HTR-8/SVneo (cell line): Measurements from ENCODE around the gene GRHL1.

ENCODE experiments used
- DNase-seq: peaks from one replicate; pipeline ENCODE4 v3.0.0; 2011; ENCODE audit warnings: low spot score, mixed read lengths; ENCODE audit not compliant: insufficient read length
- FAIRE-seq: peaks from 2 replicates; lab custom pipeline; 2011; peaks lifted over from hg19 to GRCh38; lab: Jason Lieb, UNC

The GRHL1 gene

DNA sequence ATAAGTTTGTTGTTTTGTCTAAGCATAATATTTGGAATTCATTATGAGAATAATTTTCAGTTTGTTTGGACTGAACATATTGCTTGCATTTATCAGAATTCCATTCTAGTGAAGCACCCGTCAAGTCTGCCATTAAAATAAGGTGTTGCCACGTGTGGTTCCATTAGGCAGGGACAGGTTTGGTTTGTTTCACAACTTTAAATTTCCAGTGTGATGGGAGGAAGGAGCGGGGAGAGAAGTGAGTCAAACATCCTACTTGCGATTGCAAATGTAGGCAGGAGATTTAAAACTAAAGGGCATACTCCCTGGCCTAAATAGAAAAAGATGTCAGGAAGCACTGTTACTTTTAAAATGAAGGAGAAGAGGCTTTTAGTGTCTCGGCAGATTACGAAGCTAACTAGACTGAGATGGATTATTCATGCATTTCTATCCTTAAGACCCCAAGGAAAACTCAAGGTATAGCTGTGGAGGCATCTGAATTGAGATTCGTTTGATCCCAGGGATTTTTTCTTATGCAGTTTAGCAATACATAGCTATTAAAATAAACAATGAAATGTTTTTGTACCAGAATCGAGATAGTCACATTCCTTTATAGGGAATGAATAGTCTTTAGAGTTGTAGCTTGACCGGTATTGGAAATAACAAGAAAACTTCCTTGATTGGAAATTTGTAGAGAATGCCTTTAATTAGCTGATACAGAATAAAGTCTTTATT lies 19.8 kb downstream of the GRHL1 start:
- DNase-seq, result no peak
- FAIRE-seq, result no peak

DNA sequence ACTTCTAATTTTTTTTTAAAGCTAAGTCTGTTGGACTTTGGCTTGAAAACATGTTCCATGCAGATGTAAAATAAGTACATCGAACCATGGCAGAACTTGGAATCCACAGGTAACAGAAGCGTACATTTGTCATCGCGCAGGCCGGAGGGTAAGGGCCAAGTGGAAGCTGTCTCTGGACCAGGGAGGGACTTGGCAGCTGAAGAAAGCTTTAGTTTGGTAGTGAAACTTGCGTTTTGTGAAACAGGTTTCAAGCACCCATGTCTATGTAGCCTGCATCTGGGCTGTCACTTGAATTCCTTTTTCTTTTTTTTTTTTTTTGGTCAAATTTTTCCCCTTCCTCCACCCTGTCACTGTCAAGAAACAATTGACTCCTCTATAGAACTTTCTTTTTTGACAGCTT lies 20.4 kb downstream of the GRHL1 start:
- FAIRE-seq (no peak), DNase-seq (no peak)

DNA sequence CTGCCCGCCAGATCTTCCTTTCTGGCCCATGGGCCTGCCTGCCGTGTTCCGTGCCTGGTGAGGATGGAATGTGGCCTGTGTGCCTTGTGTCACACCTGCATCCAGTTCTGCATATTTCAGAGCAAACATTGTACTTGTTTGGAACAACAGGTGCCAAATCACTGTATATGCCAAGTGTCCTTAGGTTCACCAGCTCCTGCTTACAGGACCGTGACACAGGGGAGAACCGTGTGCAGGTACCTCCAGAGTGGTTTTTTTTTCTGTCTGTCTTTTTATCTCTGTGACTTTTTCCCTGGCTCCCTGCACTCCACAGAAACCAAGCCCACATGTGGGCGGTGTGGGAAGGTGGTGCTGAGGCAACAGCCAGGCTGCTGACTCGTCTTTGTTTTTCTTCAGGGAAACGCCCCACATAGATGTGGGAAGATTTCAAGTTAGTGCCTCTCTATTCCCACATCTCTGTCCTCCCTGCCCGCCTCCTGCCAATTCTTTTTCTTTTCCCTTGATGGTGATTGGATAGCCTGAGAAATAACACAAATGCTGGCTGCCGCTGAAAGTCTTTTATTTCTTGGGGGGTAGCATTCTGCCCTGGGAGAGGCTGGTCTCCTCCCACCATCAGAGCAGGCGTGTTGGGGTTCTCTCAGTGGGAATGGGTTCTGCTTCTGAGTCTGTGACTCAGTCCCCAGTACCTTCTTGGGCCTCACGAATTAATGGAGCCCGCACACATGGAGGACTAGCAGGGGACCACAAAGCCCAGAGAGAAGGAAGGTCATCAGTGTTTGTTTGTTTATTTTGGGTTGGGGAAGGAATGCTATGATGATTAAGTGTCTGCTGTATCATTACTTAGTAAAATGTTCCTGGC lies 21.4 kb downstream of the GRHL1 start:
- FAIRE-seq, result no peak

DNA sequence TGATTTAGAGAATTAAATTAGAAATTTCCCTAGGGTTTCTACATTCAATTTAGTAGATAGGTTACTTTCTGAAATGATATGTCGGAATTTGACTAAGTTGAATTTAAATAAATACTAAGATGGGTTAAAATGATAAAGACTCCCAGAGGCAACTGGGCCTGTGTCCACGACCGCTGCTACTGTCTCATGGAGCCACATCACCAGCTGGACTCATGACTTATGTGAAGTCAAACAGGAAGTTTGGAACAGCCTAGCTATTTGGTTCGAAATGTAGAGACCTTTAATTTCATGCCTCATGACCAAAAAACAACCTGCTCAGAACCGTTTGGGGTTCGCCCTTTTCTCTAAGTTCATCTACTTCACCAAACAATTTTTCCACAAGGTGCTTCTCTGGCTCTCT lies 22.2 kb downstream of the GRHL1 start:
- FAIRE-seq, result no peak
- DNase-seq, result no peak

More for the DNA sequence above, 21.4 kb downstream of the GRHL1 start:
- no peak for DNase-seq

DNA sequence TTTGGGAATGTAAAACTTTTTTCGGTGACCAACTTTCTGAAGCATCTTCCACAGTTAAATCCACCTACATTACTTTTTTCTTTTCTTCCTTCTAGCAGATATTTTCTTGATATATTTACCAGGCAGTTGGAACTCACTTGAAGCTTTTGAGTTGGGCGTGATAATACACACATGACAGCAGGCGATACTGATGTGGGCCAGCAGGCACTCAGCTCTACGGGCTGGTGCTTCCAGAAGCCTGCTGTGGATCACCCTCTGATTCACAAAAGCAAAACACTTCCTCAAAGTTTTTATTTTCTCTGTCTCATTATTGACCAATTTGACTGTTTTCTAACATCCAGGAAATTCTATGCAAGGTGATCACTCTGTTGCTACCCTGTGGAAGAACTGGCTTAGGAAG lies 22.9 kb downstream of the GRHL1 start:
- FAIRE-seq, result no peak

DNA sequence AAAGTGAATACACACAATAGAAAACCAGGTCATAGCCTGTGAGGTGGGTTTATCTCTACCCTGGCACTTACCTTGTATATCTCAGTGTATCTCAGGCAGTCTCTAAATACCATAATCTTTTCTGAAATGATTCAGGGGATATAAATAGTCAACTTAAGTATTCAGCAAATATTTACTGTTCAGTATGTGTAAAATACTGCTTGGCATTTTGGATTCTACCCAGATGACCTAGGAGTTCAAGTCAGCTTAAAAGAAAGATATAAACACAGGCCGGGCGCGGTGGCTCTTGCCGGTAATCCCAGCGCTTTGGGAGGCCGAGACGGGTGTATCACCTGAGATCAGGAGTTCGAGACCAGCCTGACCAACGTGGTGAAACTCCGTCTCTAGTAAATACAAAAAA lies 23.8 kb downstream of the GRHL1 start:
- FAIRE-seq (no peak), DNase-seq (no peak)

More for the DNA sequence above, 22.9 kb downstream of the GRHL1 start:
- DNase-seq, result no peak

DNA sequence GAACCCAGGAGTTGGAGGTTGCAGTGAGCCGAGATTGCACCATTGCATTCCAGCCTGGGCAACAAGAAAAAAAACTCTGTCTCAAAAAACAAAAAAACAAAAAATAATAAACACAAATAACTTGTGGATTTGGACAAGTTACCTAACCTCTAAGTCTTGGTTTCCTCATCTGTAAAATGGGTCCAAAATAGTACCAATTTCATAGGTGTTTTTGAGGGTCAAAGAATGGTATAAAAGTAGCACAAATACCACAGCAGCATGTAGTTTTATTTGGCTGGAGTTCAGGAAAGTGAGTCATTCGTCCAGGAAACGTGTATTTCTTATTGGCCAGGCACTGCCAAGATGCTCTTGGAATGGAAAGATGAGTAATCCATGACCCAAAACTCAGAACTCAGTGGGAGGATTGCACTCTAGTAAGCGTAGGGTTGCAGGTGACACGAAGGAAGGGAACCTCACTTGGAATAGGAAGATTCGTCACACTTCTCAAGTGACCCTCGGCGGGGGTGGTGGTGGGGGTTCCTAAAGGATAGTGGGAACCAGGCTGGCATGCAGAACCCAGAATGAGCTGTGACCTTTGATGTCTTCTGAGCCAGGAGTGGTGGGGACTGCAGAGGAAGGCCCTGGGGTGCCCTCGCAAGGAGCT lies 24.4 kb downstream of the GRHL1 start:
- FAIRE-seq (peak; percentile 49), DNase-seq (peak; percentile 95)

DNA sequence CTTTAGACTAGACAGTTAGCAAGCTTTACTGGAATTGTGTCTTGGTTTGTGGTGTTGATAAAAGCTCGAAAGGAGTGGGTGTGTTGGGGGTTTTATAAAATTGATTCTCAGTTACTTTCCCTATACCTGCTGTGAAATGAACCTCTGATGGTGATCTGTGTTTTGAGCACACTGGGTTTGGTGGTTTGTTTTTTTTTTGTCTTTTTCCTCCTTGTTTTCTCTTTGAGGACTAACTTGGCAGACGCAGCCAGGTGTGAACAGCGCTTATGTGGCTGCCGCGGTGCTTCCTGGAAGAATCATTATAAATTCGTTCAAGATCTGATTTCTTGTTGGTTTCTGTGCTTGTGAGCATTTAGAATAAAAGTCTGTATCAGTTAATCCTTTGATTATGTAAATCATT lies 28.5 kb downstream of the GRHL1 start:
- FAIRE-seq (no peak), DNase-seq (no peak)

DNA sequence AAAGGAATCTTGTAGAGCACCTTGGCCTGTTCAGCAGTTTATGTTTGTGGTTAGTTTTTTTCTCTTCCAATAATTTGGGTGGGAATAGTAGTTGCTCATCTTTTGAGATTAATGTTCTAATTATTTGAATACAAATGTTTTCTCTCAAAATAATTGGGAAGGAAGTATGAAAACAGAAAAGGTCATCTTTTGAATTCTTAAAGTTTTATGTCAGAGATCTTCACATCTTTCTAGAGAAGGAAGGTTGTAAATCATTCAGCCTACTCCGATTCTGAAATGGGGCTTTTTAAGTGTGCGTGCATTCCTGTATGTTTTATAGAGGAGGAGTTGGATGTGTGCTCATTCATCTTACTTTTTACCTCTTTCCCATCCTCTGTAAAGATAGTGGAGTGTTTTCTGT lies 29.0 kb downstream of the GRHL1 start:
- no peak for FAIRE-seq
- DNase-seq, result peak; percentile 20

DNA sequence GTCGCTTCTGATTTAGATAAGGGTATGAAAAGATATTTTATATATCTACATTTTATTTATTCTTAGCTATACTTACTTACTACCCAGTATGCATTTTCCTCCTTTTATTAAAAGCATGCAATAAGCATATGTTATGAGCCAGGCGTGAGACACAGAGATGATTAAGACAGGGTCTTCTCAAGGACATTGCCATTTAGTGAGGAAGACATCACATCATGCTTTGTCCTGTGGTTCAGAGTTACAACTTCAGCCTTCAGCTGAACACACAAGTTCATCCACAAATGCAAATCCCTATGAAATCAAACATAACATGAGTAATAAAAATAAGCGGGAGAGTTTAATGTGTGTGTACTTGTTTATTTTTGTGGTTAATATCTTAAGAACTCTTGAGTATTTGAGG lies 30.2 kb downstream of the GRHL1 start:
- no peak for FAIRE-seq
- no peak for DNase-seq

DNA sequence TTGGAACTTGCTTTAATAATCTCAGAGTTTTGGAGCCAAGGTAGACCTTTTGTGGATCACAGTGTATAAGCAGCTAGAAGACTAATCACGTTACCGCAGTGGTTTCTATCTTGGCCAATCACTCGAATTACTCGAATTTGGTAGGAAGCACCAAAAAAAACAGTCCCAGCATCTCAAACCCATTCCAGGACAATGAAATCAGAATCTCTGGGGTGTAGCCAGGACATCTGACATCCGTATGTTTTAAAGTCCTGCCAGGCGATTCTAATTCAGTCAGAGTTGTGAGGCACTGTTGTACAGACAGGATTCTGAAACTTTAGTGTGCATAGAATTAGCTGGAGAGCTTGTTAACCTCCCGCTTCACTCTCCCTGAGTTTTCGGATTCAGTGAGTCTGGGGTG lies 30.8 kb downstream of the GRHL1 start:
- FAIRE-seq (no peak), DNase-seq (no peak)

DNA sequence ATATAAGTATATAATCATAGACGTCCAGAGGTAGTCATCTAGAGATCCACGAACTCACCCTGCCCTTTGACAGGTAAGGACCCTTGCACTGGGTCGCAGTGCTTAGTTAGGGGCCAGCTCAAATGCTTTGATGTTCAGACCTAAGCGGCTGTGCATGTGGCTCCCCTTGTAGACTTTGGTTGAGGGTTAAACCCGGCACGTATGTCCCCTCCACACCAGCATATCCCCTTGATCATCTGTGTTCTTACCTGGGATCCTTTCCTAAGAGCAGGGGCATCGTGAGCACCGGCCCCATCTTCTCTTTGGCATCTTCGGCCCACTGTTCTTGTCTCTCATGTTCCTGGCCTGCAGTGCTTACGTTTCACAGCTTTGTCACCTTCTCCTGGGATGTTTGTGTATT lies 31.4 kb downstream of the GRHL1 start:
- FAIRE-seq (no peak), DNase-seq (no peak)

DNA sequence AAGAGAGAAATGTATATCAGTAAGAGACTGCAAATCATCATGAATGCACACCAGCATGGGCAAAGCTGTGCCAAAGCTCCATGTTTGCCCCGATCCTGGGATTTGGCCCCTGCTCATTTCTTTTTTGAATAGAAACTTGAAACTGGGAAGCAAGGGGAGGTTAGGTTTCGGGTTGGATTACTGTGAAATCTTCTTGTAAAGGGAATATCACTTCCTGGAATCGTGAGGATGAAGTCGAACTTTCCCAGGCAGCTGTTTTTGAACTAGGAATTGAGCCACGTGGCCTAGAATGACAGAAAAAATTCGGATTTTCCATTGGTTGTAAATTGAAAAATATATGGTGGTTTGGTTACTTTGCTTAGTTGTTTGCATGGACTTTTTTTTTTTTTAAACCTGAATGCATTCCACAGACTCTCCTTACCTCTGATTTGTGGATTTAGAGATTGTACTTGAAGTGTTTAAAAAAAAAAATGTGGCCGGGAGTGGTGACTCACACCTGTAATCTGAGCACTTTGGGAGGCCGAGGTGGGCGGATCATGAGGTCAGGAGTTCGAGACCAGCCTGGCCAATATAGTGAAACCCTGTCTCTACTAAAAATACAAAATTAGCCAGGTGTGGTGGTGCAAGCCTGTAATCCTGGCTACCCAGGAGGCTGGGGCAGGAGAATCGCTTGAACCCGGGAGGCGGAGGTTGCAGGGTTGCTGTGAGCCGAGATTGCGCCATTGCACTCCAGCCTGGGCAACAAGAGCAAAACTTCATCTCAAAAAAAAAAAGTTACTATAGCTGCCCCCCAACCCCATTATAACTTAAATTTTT lies 32.1 kb downstream of the GRHL1 start:
- no peak for FAIRE-seq
- DNase-seq, result no peak

DNA sequence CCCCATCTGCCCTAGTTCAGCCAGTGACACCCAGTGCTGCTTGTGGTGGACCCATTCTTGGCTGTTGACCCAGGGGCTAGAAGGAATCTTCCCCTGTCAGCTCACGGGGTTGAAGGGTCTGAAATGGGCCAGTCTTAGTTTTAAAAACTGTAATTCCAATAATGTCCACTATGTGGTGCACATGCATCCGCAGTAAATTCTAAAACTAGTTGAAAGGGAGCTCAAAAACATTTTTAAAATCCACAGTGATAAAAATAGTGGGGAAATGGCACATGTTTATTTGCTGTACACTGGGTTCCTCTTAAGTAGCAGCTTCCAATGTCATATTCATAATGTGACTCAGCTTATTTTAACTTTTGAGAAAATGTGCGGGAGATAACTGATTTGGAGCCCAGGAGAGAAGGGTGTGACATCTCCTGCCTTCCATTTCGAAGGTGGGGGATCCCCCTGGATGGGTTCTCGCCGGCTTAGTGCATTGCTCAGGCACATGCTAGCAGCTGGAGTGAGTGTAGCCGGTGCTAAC lies 32.8 kb downstream of the GRHL1 start:
- FAIRE-seq, result no peak
- DNase-seq, result peak; percentile 64

DNA sequence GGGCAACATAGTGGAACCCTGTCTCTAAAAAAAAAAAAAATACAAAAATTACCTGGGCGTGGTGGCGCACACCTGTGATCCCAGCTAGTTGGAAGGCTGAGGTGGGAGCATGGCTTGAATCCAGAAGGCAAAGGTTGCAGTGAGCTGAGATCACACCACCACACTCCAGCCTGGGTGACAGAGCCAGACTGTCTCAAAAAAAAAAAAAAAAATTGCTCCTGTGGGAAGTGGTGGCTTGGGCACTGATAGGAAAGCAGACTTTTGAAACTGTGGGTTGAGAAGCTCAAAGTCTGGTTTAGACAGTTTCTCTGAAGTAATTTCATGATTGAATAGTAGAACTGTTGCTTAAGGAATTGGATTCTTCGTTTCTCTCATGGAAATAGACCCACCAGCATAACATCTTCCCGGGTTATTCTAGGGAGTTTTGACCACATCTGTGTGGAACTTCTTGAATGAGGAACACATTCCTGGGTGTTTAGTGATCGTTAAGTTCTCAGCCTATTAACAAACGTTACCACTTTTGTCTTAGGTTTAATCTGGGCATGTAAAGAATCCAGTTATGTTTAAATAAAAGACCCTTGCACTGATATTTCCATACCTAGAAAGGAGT lies 33.5 kb downstream of the GRHL1 start:
- FAIRE-seq (no peak), DNase-seq (no peak)

DNA sequence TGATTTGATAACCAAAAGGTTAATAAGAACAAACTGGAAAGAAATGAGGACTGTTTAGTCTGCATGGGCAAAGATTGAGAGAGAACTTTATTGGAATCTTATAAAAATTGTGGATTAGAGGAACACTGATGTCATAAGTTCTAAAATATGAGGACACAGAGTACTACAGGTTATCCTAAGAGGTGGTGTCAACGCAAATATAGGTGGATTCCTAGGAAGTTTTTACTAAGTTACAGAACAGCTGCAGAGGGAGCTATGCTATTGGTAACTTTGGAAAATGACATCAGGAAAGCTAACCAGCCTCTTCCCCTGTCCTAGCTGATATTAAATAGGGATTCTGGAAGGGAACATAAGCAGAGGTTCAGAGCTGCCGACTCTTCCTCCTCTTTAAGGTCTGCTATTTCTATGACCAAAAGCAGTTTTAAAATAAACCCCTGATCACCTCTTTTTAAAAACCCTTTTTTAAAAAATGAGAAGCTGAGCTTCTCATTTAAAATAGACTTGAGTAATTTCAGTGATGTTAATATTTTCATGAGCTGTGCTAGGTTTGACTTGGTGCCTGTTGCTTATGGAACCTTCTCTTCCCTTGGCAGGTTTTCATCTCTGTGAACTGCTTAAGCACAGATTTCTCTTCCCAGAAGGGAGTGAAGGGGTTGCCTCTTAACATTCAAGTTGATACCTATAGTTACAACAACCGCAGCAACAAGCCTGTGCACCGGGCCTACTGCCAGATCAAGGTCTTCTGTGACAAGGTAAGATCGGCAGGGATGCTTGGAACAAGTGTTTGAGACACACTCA lies 34.2 kb downstream of the GRHL1 start:
- DNase-seq (no peak), FAIRE-seq (no peak)

DNA sequence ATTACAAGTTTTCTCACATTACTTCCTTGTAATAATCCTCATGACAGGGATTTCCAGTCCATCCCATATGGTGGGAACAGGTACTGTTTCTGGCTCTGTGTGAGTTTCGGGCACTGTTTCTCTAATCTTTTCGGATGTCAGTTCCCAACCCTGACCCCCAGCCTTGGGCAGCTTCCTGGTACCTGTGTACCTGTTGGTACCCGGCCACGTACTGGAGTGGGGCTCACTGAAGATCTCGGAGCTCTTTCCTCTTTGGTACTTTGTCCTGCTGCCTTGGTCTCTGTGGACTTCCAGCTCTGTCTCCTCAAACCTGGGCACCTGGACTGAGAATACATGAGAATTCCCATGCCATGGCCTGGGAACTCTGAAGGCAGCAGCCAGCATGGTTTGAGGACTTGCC lies 36.8 kb downstream of the GRHL1 start:
- DNase-seq, result no peak
- FAIRE-seq, result no peak

DNA sequence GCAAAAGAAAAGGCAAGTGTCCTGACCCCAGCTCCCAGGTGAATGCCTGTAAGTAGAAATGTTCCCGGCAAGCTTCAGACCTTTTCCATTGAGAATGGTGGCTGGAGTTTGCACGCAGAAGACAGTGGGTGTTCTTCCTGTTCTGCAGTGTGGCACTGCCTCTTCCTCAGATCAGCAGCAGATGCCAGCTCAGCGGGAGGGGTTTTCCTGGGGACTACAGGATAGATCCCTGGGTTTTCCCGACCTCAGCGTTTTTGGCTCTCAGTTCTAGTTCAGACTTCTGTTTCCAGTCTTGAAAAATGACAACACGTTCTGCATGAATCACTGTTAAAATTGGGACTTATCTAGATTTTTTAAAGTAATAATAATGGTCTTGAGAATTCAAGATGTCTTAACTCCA lies 39.2 kb downstream of the GRHL1 start:
- no peak for FAIRE-seq
- DNase-seq, result no peak

DNA sequence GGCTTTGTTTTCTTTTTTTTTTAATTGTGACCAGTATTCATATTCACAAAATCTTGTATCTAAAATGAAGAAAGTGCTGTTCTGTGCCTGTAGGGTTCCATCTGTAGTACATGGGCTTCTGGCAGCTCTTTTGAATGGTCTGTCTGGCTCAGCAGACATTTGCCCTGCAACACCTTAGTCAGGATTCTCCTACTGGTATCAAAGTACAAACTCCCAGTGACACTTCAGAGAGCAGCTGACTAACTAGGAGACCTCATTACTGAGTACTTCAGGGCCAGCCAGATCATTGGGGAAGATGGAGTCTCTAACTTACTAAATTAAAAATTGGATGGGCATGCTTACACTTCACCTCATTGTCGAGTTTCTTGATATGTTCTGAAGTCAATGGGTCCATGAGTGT lies 39.7 kb downstream of the GRHL1 start:
- no peak for FAIRE-seq

More for the DNA sequence above, 39.7 kb downstream of the GRHL1 start:
- no peak for DNase-seq
